Endothelial cell of umbilical vein (primary cell): ENCODE results near the gene PIM1. TPM values are rescaled to one million over a fixed set of nuclear protein-coding genes. Genes with fewer than 3 reads are reported as not detected.

Experiments
- BruUV-seq: library from RNA; stranded (reverse); fragments of 400-500 nt; replicated peaks from 2 replicates; lab custom pipeline; 2021; lab: Mats Ljungman, UMichigan
- CTCF ChIA-PET: fragments of 300-600, 350-600 bp; sonication (Branson Sonifier 250); formaldehyde crosslinking; loops from one replicate; lab custom pipeline; 2021; ENCODE audit warnings: antibody characterized with exemption, inconsistent platforms; lab: Charles Lee
- POLR2A ChIA-PET: fragments of 300-600, 350-600 bp; sonication (Branson Sonifier 250); formaldehyde crosslinking; loops from one replicate; lab custom pipeline; 2021; ENCODE audit warnings: antibody characterized with exemption, inconsistent platforms; lab: Charles Lee
- DNase-seq: peaks from one replicate; pipeline ENCODE4 v3.0.0-alpha.2; 2011; ENCODE audit warnings: low read depth, low spot score
- FAIRE-seq: peaks from 2 replicates; lab custom pipeline; 2011; peaks lifted over from hg19 to GRCh38; lab: Jason Lieb, UNC
- H2AFZ ChIP-seq: 2 replicates; pipeline ENCODE4 v1.6.0; 2012; ENCODE audit warnings: low read depth, low read length, control low read depth, inconsistent platforms
- H3K27ac ChIP-seq: 2 replicates; pipeline ENCODE4 v1.5.1; 2011; ENCODE audit warnings: low read depth, mild to moderate bottlenecking, control low read depth, low read length, moderate library complexity; ENCODE audit not compliant: insufficient read depth
- H3K27me3 ChIP-seq, 2 experiments: 2 replicates each; pipeline versions ENCODE4 v1.6.0 to v1.6.1; 2011; ENCODE audit warnings: low read length in 2 of 2, mixed read lengths in 1 of 2; ENCODE audit not compliant: control insufficient read depth in 2 of 2, insufficient read depth in 2 of 2
- H3K36me3 ChIP-seq, 2 experiments: 2 replicates in 1 of 2; 3 replicates in 1 of 2; pipeline ENCODE4 v1.5.1; 2011; ENCODE audit warnings: low read length in 2 of 2, mild to moderate bottlenecking in 1 of 2, moderate library complexity in 1 of 2; ENCODE audit not compliant: control insufficient read depth in 2 of 2, insufficient read depth in 2 of 2; ENCODE audit errors: extremely low read depth in 1 of 2
- H3K4me1 ChIP-seq: 3 replicates; pipeline ENCODE4 v1.5.1; 2011; ENCODE audit warnings: mild to moderate bottlenecking, low read length; ENCODE audit not compliant: control insufficient read depth, insufficient read depth; ENCODE audit errors: extremely low read depth
- H3K4me2 ChIP-seq: 2 replicates; pipeline ENCODE4 v1.6.1; 2011; ENCODE audit warnings: low read length, control low read depth, mixed read lengths; ENCODE audit not compliant: insufficient read depth
- H3K4me3 ChIP-seq, 3 experiments: fragments of 200-600 bp in 1 of 3; sonication (generic), shearing (Covaris generic) in 1 of 3; replicated peaks in 1 of 3; 2 replicates each; pipeline ENCODE4 v1.5.1; 2011 to 2016; ENCODE audit warnings: control low read depth in 3 of 3, low read length in 3 of 3, mild to moderate bottlenecking in 2 of 3, inconsistent platforms in 1 of 3, low read depth in 1 of 3, moderate library complexity in 1 of 3; ENCODE audit not compliant: insufficient read depth in 1 of 3
- H3K79me2 ChIP-seq: 2 replicates; pipeline ENCODE4 v1.6.0; 2012; ENCODE audit warnings: low read length, inconsistent platforms; ENCODE audit not compliant: control insufficient read depth, insufficient read depth
- H3K9ac ChIP-seq: replicated peaks from 2 replicates; pipeline ENCODE3; 2011; ENCODE audit warnings: low read length, control low read depth; ENCODE audit not compliant: insufficient read depth; ENCODE audit errors: extremely low read depth
- H3K9me1 ChIP-seq: replicated peaks from 3 replicates; pipeline ENCODE4 v1.6.0; 2011; ENCODE audit warnings: mild to moderate bottlenecking, low read length; ENCODE audit not compliant: control insufficient read depth, insufficient read depth; ENCODE audit errors: extremely low read depth
- H3K9me3 ChIP-seq: replicated peaks from 2 replicates; pipeline ENCODE4 v1.5.1; 2012; ENCODE audit warnings: low read length, inconsistent platforms; ENCODE audit not compliant: control insufficient read depth, insufficient read depth
- H4K20me1 ChIP-seq: replicated peaks from 2 replicates; pipeline ENCODE3; 2011; ENCODE audit warnings: mild to moderate bottlenecking, low read length; ENCODE audit not compliant: control insufficient read depth, insufficient read depth; ENCODE audit errors: extremely low read depth
- CTCF ChIP-seq, 2 donors: IDR thresholded peaks; 1 replicate in 1 of 2; 2 replicates in 1 of 2; pipeline ENCODE4 v1.5.1; 2011; ENCODE audit warnings: low read length in 2 of 2, mild to moderate bottlenecking in 2 of 2, moderate library complexity in 2 of 2, control low read depth in 1 of 2, inconsistent platforms in 1 of 2, low read depth in 1 of 2; ENCODE audit not compliant: insufficient read depth in 1 of 2; ENCODE audit errors: extremely low read depth in 1 of 2
- EZH2 ChIP-seq: IDR thresholded peaks from 2 replicates; pipeline ENCODE4 v1.6.1; 2012; ENCODE audit warnings: borderline replicate concordance, low read depth, mild to moderate bottlenecking, moderate library complexity, low read length, inconsistent platforms; ENCODE audit not compliant: severe bottlenecking
- FOS ChIP-seq: IDR thresholded peaks from 2 replicates; pipeline ENCODE4 v1.6.1; 2011; ENCODE audit warnings: mild to moderate bottlenecking, low read length, moderate library complexity, borderline replicate concordance; ENCODE audit not compliant: insufficient read depth
- GATA2 ChIP-seq: IDR thresholded peaks from 2 replicates; pipeline ENCODE4 v1.7.0; 2011; ENCODE audit warnings: low read depth, mild to moderate bottlenecking, moderate library complexity, mixed read lengths, low read length; ENCODE audit not compliant: insufficient read length, insufficient read depth
- JUN ChIP-seq: IDR thresholded peaks from 2 replicates; pipeline ENCODE4 v1.6.1; 2011; ENCODE audit warnings: borderline replicate concordance, low read depth; ENCODE audit not compliant: insufficient read length, insufficient read depth
- MAX ChIP-seq: IDR thresholded peaks from 2 replicates; pipeline ENCODE4 v1.6.1; 2011; ENCODE audit not compliant: insufficient read depth, insufficient read length
- MYC ChIP-seq: IDR thresholded peaks from one replicate; pipeline ENCODE4 v1.6.1; 2011; ENCODE audit warnings: mild to moderate bottlenecking, low read depth, low read length
- POLR2A ChIP-seq: IDR thresholded peaks from 2 replicates; pipeline ENCODE4 v1.6.1; 2012; ENCODE audit warnings: low read depth, mild to moderate bottlenecking, control low read depth, low read length
- POLR2AphosphoS5 ChIP-seq: IDR thresholded peaks from 2 replicates; pipeline ENCODE4 v1.6.1; 2012; ENCODE audit warnings: low read depth, mild to moderate bottlenecking, control low read depth, low read length, moderate library complexity; ENCODE audit not compliant: insufficient read depth
- dilution Hi-C: fragments of 300-500 bp; cut with MboI; formaldehyde crosslinking; loops from one replicate; pipeline ENCODE4 v1.15.0; 2019; ENCODE audit warnings: low sequenced_read_pairs; ENCODE audit not compliant: extremely low pct_ligation_motif_present
- intact Hi-C: fragments of 100-400 bp; cut with micrococcal nuclease; formaldehyde crosslinking; loops from one replicate; pipeline ENCODE4 v1.10.0; 2022
- polyA plus RNA-seq, 4 experiments: library from polyadenylated mRNA; depleted of rRNA in 3 of 4; stranded (reverse) in 3 of 4; unstranded in 1 of 4; fragments of >200 nt; gene quantifications; 2 replicates each; pipeline versions ENCODE4 v1.2.1 to v1.2.3, GENCODE V29; 2011 to 2012; ENCODE audit warnings: missing spikeins in 1 of 4
- total RNA-seq: library from RNA; stranded (reverse); gene quantifications from 2 replicates; pipeline ENCODE4 v1.2.3, GENCODE V29; 2021

The PIM1 gene
- total and polyA plus RNA-seq, 2 donors (not counting 3 experiments of a cell fraction or from before 2014, with no cell fraction given), result 9.2 to 11.3 TPM

GRCh38 chr6:37160922-37161778 is 8.8 kb upstream of the PIM1 start:
- no peaks in the 10 kb centered on the region for H3K36me3 ChIP-seq
- no peak for TF ChIP-seq MYC
- no peak for TF ChIP-seq POLR2A
- no peak for TF ChIP-seq EZH2
- TF ChIP-seq MAX, result no peak
- TF ChIP-seq GATA2, result no peak
- dilution Hi-C loops, result no loop called here
- no peaks in the 10 kb centered on the region for H3K79me2 ChIP-seq
- H2AFZ ChIP-seq, result no peak overlapping the region
- ChIA-PET POLR2A (no interaction called here), CTCF (interaction anchor here (0.7 to 1.9 kb wide), 8 partner anchors 10 to 110 kb away, joined by 3 to 12 read pairs (median 3); no protein-coding TSS in a partner anchor)
- H3K9me3 ChIP-seq, result no peaks in the 10 kb centered on the region
- BruUV-seq, result no TSS peak
- intact Hi-C loops, result no loop called here
- no peak overlapping the region for H3K27ac ChIP-seq
- DNase-seq, result no peak
- no peak overlapping the region for H3K4me3 ChIP-seq
- no peak overlapping the region for H3K9ac ChIP-seq
- H3K4me1 ChIP-seq, result peaks cover 3% of the 10 kb centered on the region
- H3K9me1 ChIP-seq, result no peaks in the 10 kb centered on the region
- FAIRE-seq, result no peak
- no peaks in the 10 kb centered on the region for H4K20me1 ChIP-seq
- peaks cover 0 to 4% of the 10 kb centered on the region in 2 experiments for H3K27me3 ChIP-seq
- no peak overlapping the region for H3K4me2 ChIP-seq

GRCh38 chr6:37162740-37163139 is 7.2 kb upstream of the PIM1 start:
- Histone ChIP-seq H3K36me3 (no peaks in the 10 kb centered on the region), H2AFZ (no peak overlapping the region), H3K27me3 (peaks cover 0 to 4% of the 10 kb centered on the region in 2 experiments), H3K4me3 (no peak overlapping the region), H3K9me1 (no peaks in the 10 kb centered on the region), H3K79me2 (no peaks in the 10 kb centered on the region), H4K20me1 (no peaks in the 10 kb centered on the region), H3K27ac (no peak overlapping the region), H3K9me3 (no peaks in the 10 kb centered on the region), H3K4me1 (no peaks in the 10 kb centered on the region), H3K9ac (no peak overlapping the region), H3K4me2 (no peak overlapping the region)
- FAIRE-seq (no peak), DNase-seq (no peak)
- CTCF ChIA-PET, result interaction anchor here (1.3 kb wide), 1 partner anchor 32 kb away, joined by 3 read pairs; no protein-coding TSS in a partner anchor
- POLR2A ChIA-PET, result no interaction called here
- dilution Hi-C loops, result no loop called here
- BruUV-seq, result no TSS peak
- intact Hi-C loops, result no loop called here
- no peak for TF ChIP-seq CTCF (IDR thresholded peaks at IDR 0.05; ENCODE audit: extremely low read depth in 1 of 2, insufficient read depth in 1 of 2, low read depth in 1 of 2, low read length in 2 of 2)
- TF ChIP-seq POLR2A, result no peak
- no peak for TF ChIP-seq POLR2AphosphoS5
- no peak for TF ChIP-seq EZH2
- no peak for TF ChIP-seq MAX
- TF ChIP-seq GATA2, result no peak
- TF ChIP-seq JUN, result no peak
- TF ChIP-seq FOS, result no peak
- no peak for TF ChIP-seq MYC
